Spinal cord (tissue), 10 donors: Measurements from ENCODE around the gene HNRNPR. TPM values are rescaled to one million over a fixed set of nuclear protein-coding genes. Genes with fewer than 3 reads are reported as not detected.
A peak's percentile ranks its signal among the peaks of the same experiment; 100 is the strongest.

Experiments
- DNase-seq, 6 donors: peaks; one replicate each; pipeline versions ENCODE4 v3.0.0 to v3.0.0-alpha.2; 2013 to 2015; ENCODE audit warnings: low spot score in 6 of 6, low read depth in 4 of 6
- H3K27ac ChIP-seq: one replicate; pipeline ENCODE4 v1.5.1; 2013; ENCODE audit warnings: low read depth, low read length, control low read depth
- H3K27me3 ChIP-seq: one replicate; pipeline ENCODE4 v1.6.1; 2013; ENCODE audit warnings: low read length; ENCODE audit not compliant: control insufficient read depth, insufficient read depth
- H3K36me3 ChIP-seq: one replicate; pipeline ENCODE4 v1.6.1; 2013; ENCODE audit warnings: low read length; ENCODE audit not compliant: control insufficient read depth, insufficient read depth
- H3K4me1 ChIP-seq: one replicate; pipeline ENCODE4 v1.6.1; 2013; ENCODE audit warnings: low read length; ENCODE audit not compliant: control insufficient read depth, insufficient read depth
- H3K4me3 ChIP-seq: one replicate; pipeline ENCODE4 v1.5.1; 2013; ENCODE audit warnings: low read depth, low read length, control low read depth
- H3K9me3 ChIP-seq: one replicate; pipeline ENCODE4 v1.6.1; 2013; ENCODE audit warnings: low read length; ENCODE audit not compliant: control insufficient read depth, insufficient read depth
- WGBS: methylation state at CpG from one replicate; pipeline ENCODE4 v1.1.5; 2013; ENCODE audit warnings: missing lambda C conversion rate; ENCODE audit not compliant: insufficient coverage; 5-methylcytosine and 5-hydroxymethylcytosine counted together
- polyA plus RNA-seq, 2 donors: library from polyadenylated mRNA; unstranded; fragments of 120-200 nt; gene quantifications; one replicate each; pipeline ENCODE4 v1.2.1, GENCODE V29; 2013; ENCODE audit not compliant: insufficient read length in 2 of 2
- total RNA-seq, 2 donors: library from RNA; depleted of rRNA in 1 of 2; stranded (reverse); fragments of 120-200 nt in 1 of 2; fragments of >200 nt in 1 of 2; gene quantifications; one replicate each; pipeline versions ENCODE4 v1.2.3 to v1.2.4, GENCODE V29; 2013 to 2014
- donor health status: healthy.

Gene HNRNPR
- total and polyA plus RNA-seq, 4 donors: 109 to 204 (median 167) TPM

- Histone ChIP-seq H3K27me3 (no peaks in the 10 kb centered on the region), H3K36me3 (peaks cover 9% of the 10 kb centered on the region), H3K4me1 (peaks cover 5% of the 10 kb centered on the region), H3K4me3 (no peak overlapping the region), H3K27ac (peak overlapping the region; percentile 43), H3K9me3 (peaks cover 17% of the 10 kb centered on the region)
- DNase-seq: peak in 1 of 6 donors; percentile 15
- no CpG with 5 or more reads among the region's 3 CpGs for WGBS
Measured at GRCh38 chr1:23357138-23357908, 13.2 kb upstream of the HNRNPR start.

GRCh38 chr1:23356471-23357137 is 12.5 kb upstream of the HNRNPR start:
- 33% methylated on average over 6 of the region's 8 CpGs for WGBS
- Histone ChIP-seq H3K4me3 (no peak overlapping the region), H3K9me3 (peaks cover 10% of the 10 kb centered on the region), H3K27ac (peak overlapping the region; percentile 43), H3K4me1 (peaks cover 5% of the 10 kb centered on the region), H3K27me3 (no peaks in the 10 kb centered on the region), H3K36me3 (peaks cover 3% of the 10 kb centered on the region)
- DNase-seq: peak in 2 of 6 donors; percentile 49 to 54

GRCh38 chr1:23354245-23354644 is 10.2 kb upstream of the HNRNPR start:
- DNase-seq: no peak
- Histone ChIP-seq H3K27ac (no peak overlapping the region), H3K27me3 (no peaks in the 10 kb centered on the region), H3K9me3 (no peaks in the 10 kb centered on the region), H3K4me3 (no peak overlapping the region), H3K4me1 (peaks cover 5% of the 10 kb centered on the region), H3K36me3 (no peaks in the 10 kb centered on the region)
- 57% methylated on average over 2 of the region's 3 CpGs for WGBS

- no peaks in the 10 kb centered on the region for H3K9me3 ChIP-seq
- H3K4me1 ChIP-seq: no peaks in the 10 kb centered on the region
- H3K36me3 ChIP-seq: no peaks in the 10 kb centered on the region
- no peak for DNase-seq
- no peak overlapping the region for H3K27ac ChIP-seq
- no peaks in the 10 kb centered on the region for H3K27me3 ChIP-seq
- no peak overlapping the region for H3K4me3 ChIP-seq
- WGBS: 75% methylated on average over 1 of the region's 1 CpG
Measured at GRCh38 chr1:23352096-23352695, 8.1 kb upstream of the HNRNPR start.

GRCh38 chr1:23345920-23346319 is 1.8 kb upstream of the HNRNPR start:
- H3K4me3 ChIP-seq: no peak overlapping the region
- DNase-seq: no peak
- H3K27me3 ChIP-seq: no peaks in the 10 kb centered on the region
- H3K4me1 ChIP-seq: peaks cover 9% of the 10 kb centered on the region
- no peaks in the 10 kb centered on the region for H3K36me3 ChIP-seq
- H3K9me3 ChIP-seq: no peaks in the 10 kb centered on the region
- H3K27ac ChIP-seq: no peak overlapping the region
- over 99% methylated on average over 11 of the region's 14 CpGs for WGBS

GRCh38 chr1:23344987-23345472 is 946 bp upstream of the HNRNPR start:
- H3K27me3 ChIP-seq: no peaks in the 10 kb centered on the region
- H3K36me3 ChIP-seq: no peaks in the 10 kb centered on the region
- DNase-seq: no peak
- H3K9me3 ChIP-seq: no peaks in the 10 kb centered on the region
- WGBS: 56% methylated on average over 2 of the region's 8 CpGs
- peak overlapping the region; percentile 97 for H3K27ac ChIP-seq
- H3K4me3 ChIP-seq: peak overlapping the region; percentile 78
- peaks cover 9% of the 10 kb centered on the region for H3K4me1 ChIP-seq

GRCh38 chr1:23343221-23344110 is 618 bp downstream of the HNRNPR start:
- peak in 2 of 6 donors; percentile 6 to 58 for DNase-seq
- H3K4me1 ChIP-seq: peaks cover 9% of the 10 kb centered on the region
- H3K27ac ChIP-seq: peak overlapping the region; percentile 97
- no peaks in the 10 kb centered on the region for H3K9me3 ChIP-seq
- no peaks in the 10 kb centered on the region for H3K36me3 ChIP-seq
- peak overlapping the region; percentile 78 for H3K4me3 ChIP-seq
- H3K27me3 ChIP-seq: no peaks in the 10 kb centered on the region
- WGBS: 0% methylated on average over 48 of the region's 66 CpGs

GRCh38 chr1:23341931-23342692 is 2.0 kb downstream of the HNRNPR start:
- peak overlapping the region; percentile 78 for H3K4me3 ChIP-seq
- H3K27me3 ChIP-seq: no peaks in the 10 kb centered on the region
- no peak for DNase-seq
- no peaks in the 10 kb centered on the region for H3K9me3 ChIP-seq
- 0% methylated on average over 1 of the region's 10 CpGs for WGBS
- peaks cover 9% of the 10 kb centered on the region for H3K4me1 ChIP-seq
- H3K36me3 ChIP-seq: peaks cover 6% of the 10 kb centered on the region
- H3K27ac ChIP-seq: peak overlapping the region; percentile 97
